ENCODE data around the gene ACADSB.

ACADSB gene

DNA sequence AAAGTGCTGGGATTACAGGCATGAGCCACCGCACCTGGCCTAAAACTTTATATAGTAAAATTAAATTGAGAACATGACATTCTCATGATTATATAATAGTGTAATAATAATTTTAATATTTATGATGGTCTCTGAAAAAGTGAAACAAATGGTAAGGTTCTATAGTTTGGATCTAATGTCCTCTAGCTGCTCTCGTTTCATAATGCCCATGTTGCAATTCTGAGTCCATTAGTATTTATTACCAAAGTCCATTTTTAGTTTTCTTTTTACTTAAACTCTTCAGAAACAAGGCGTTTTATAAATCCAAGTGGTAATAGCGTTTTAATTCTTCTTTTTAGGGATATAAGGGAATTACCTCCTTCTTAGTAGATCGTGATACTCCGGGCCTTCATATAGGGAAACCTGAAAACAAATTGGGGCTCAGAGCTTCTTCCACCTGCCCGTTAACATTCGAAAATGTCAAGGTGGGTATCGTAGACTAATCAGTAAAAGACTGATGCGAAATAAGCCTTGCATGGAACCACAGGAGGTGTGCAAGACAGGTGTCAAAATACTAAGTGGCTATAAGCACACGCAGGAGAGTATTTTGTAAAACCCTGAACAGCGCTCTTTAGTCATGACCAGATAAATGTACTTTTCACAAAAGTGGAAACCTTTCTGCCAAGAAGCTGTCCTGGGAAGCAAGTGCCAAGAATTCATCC, 34.1 kb downstream of the ACADSB start:
- DNase-seq, result no peak

DNA sequence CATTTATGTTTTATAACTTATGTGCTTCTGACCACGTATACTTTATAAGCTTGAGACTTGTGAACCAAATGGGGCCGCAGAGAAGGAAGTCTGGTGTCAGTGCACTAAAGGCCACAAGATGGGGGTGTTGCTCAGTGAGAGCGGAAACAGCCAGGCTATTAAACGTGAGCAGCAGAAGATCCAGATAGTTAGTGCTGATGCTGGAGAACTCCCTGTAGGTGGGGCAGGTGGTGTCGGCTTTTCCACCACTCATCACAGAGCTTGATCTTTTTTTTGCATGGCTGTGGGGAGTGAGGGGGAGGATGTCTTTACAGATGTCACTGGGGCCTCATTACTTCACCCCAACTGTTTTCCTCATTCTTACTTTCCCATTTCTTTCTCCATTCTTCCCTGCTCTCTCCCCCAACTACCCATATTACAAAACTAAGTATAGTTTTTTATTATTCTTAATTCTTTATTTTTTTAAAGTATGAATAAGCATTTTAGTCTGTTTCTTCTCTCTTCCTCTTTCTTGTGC, 34.7 kb downstream of the ACADSB start:
- DNase-seq, result peak; percentile 26

- no peak for DNase-seq
Observed at GRCh38 chr10:123044391-123044790, 35.6 kb downstream of the ACADSB start.

- no peak for DNase-seq
Observed at GRCh38 chr10:123045961-123046731, 37.3 kb downstream of the ACADSB start.

DNA sequence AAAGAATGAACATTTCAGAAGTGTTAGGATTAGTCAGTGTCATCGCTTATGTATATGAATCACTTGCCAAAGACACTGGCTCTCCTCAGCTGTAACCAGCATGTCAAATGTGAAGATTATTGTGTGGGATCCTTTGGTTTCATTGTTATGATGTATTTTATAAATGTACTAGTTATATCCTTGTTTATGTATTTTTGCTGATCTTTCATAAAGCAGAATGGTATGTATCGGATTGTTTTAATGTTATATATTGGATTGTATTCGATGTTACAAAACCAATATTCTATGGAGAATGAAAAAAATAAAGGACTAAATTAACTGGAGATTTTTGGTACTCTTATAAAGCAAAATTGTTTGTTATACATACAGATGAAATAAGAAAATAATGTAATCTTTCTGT, 49.2 kb downstream of the ACADSB start:
- DNase-seq, result no peak

- DNase-seq, result no peak
Observed at GRCh38 chr10:123061865-123062264, 53.1 kb downstream of the ACADSB start.

GRCh38 chr10:123062726-123063125, 53.9 kb downstream of the ACADSB start:
- no peak for DNase-seq

- DNase-seq, result no peak
Observed at GRCh38 chr10:123068087-123068853, 59.5 kb downstream of the ACADSB start.

DNA sequence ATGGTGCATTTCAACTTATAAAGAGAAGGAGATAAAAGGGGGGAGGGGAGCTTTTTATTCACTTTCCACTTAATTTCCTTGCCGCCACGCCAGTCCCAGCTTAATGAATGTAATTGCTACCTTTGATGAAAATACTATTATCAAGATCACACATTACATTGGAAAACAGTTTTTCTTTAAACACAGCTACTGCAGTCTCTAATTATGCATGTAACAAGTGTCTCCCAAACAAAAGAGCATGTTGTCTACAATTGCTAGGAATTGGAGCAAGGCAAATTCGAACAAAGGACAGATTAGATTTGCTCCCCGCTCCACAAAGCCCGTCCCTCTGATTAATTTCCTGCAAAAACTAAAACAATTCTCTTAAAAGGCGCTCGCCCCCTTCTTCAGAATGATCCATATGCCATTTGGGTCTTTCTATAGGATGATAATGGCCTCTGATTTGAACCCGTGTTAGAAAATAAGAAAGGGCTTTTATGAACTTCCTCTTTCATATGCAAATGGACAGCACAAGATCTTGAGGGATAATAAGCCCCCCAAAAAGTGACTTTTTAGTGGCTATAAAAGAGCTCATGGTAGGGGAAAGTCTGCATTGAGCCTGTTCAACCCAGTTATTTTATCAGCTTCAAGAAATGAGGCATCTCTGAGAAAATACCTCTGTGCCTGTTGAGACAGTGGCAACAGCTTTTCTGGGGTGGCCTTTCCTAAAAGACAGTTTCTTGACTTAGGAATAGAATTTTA, 60.6 kb downstream of the ACADSB start:
- DNase-seq, result no peak

- DNase-seq, result no peak
Observed at GRCh38 chr10:123073187-123073586, 64.4 kb downstream of the ACADSB start.

DNA sequence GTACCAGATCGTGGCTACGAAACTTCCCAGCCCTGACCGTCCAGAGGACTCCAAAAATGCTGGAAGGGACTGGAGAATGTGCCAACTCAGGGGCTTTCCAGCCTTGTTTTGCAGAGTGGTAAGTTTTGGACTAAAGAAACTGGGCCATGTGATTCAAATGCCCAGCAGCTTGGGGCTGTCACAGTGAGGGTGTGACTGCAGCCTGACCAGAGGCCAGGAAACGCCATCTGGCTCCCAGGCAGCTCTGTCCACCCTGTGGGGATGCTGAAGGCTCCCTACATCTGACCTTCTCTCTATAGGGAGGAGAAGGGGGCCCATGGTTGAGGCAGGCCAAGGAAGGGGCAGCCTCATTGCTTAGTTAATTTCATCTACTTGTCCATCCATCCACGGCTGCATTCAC, 65.4 kb downstream of the ACADSB start:
- DNase-seq, result no peak

DNA sequence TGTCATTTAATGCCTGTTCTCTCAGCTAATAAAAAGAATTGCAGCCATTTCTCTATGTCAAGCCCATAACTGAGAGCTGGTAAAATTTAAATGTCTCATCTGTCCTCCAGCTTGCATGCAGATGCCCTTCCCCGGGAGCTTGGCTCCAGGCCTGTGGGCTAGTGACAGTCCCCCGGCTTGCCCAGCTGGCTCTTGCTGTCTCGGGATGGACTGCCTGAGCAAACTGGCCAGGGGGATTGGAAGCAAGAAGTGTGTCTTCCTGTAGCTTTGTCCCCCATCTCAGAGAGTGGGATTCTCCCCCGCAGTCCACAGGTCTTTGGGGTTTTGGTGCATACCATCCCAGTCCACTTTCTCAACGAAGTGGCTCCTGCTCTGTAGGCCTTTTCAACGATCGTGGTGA, 73.1 kb downstream of the ACADSB start:
- no peak for DNase-seq

DNA sequence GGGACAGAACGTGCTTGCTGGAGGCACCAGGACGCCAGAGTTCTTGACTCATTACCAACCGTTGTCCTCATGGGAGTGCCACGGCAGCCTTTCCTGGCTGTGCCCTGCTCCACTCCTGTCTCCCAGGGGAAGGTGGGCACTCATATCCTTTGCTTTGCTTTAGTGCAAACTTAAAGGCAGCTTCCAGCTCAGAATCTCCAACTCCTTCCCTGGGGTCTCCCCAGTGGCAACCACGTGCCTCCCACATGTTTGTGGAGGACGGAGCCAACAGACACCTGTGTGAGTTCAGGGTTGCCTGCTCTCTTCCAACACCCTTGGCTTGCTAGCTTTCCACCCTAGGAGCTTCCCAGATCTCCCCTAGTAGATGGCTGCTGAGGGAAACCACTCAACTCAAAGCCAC, 75.0 kb downstream of the ACADSB start:
- no peak for DNase-seq

- DNase-seq, result no peak
Observed at GRCh38 chr10:123086281-123086680, 77.5 kb downstream of the ACADSB start.

GRCh38 chr10:123087348-123087747, 78.5 kb downstream of the ACADSB start:
- DNase-seq, result no peak

GRCh38 chr10:123087786-123088185, 79.0 kb downstream of the ACADSB start:
- no peak for DNase-seq

DNA sequence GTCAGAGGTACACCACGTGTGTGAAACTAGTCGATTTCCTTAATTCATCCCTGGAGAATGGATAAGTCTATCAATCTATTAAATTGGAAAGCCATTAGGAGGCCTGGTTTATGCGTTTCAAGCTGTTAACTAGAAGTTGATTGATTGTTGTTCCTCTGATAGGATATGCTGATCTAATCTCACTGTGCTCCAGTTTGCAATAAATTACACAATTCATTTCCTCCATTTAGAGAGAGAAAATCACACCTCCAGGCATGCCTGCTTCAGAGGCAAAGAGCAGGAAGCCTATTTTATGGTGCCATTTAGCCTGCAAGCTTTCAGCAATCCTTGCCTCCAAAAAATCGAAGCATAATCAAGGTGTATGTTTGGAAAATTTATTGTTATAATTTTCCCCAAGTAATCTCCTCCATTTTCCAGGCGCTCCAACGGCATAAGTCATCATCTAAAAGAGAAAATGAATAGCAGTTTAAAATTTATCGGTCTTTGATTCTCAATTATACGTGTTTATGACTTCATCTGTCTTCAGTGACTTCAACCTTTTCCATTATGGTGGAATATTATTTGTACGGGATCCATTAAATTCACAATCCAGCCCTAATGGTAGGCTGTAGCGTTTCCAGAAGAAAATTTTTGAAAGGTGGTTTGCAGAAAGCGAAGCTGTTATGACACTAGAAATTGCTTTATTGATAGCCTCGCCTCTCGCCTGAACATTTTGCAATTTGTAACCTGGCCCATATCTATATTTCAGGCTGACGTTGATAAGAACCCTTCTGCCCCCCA, 84.0 kb downstream of the ACADSB start:
- DNase-seq, result no peak

DNA sequence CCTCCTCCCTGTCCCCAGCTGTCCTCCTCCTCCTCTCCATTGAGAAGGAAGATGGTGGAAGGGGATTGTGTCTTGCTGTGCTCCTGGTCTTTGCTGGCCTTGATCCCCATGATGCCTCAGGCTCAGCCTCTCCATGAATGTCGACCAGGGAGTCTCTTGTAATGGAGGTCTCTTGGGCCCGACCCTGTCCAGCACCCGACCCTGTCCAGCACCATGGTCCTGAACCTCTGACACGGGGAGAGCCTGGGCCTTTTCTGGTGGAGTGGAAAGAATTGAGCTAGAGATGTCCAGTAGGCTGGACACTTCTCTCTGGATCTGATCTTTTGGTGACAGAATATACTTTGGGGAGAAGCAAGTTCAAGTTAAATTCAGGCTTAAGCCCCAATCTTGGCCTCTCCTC, 84.7 kb downstream of the ACADSB start:
- DNase-seq, result no peak

DNA sequence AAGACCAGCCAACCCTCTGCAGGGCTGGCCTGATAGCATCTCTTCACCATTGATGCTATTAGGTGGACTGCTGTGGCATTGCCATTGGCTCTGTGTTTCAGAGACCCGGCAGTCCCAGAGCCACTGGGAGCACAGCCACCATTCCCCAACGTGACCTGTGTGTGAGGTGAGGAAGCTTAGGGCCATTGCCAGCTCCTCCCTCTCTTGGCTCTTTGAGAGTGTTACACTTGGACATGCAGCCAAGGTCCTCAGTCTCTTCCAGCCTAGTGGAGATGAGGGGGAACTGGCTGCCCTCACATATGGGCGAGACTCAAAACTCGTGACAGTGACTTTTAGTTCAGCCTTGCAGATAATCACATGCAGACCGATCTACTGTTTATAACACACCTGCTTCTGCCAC, 87.6 kb downstream of the ACADSB start:
- DNase-seq, result no peak

DNA sequence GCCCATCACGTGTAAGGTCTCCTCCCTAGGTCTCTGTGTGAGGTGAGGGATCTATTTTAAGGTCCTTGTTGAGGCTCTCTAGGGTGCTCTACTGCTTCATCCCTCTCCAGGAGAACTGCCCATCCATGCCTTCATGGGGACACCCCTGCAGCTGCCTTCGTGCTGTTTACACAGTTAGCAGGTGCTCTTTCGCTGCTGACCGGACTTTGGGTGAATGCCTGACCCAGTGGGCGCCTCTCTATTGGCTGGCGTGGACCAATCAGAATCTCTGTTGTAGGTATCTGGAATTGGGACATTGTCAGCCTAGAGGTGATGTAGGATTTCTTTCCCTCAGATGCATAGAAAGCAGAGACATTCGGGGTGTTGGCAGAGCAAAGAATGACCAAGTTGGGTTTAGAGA, 88.2 kb downstream of the ACADSB start:
- DNase-seq, result no peak

DNA sequence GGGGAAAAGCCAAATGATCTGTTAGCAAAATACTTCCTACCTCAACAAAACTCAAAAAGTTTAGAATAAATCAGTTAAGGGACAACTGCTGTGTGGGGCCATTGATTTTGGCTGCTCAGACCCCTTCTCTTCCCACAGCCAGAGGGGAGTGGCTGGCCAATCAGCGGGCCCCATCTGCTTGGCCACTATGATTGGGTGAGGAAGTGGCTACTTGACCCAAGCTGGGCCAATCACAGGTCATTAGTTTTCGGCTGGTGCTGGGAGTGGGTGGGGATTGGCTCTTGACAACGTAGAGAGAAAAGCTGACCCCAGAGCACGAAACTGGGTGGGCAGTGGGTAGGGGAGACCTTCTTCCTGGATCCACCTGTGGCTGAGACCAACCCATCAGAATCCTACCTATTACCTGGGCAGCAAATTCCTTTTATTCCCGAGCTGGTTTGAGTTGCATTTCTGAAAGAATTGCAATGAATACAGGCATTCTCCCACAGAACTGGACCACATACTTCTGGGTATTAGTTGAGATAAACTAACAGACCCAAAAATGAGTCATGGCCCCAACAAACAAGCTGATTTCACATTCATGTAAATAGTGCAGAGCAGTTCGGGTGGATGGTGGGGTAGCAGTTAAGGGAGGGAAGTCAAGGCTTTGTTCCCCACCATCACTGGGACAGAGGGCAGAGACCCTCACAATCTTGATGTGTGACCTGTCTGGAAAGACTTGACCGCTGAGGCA, 91.4 kb downstream of the ACADSB start:
- DNase-seq, result no peak

All from central memory CD4-positive, alpha-beta T cell (primary cell).